CD8-positive, alpha-beta memory T cell (primary cell): ENCODE data around the gene RINL. TPM values are rescaled to one million over a fixed set of nuclear protein-coding genes. Genes with fewer than 3 reads are reported as not detected.
A peak's percentile ranks its signal among the peaks of the same experiment; 100 is the strongest.

ENCODE experiments used
- CTCF ChIA-PET: fragments of 350-600 bp; sonication (Branson Sonifier 250); formaldehyde crosslinking; loops from one replicate; lab custom pipeline; 2021; ENCODE audit warnings: antibody characterized with exemption; lab: Charles Lee
- POLR2A ChIA-PET: fragments of 350-600 bp; sonication (Branson Sonifier 250); formaldehyde crosslinking; loops from one replicate; lab custom pipeline; 2021; ENCODE audit warnings: antibody characterized with exemption; lab: Charles Lee
- DNase-seq, 5 donors: peaks; one replicate each; pipeline versions ENCODE4 v3.0.0 to v3.0.0-alpha.2; 2020 to 2022; ENCODE audit warnings: mixed read lengths in 1 of 5
- H3K27ac ChIP-seq: one replicate; pipeline ENCODE4 v1.7.0; 2013; ENCODE audit warnings: low read depth, mild to moderate bottlenecking, low read length, moderate library complexity
- H3K27me3 ChIP-seq: 2 replicates; pipeline ENCODE4 v1.7.0; 2013; ENCODE audit warnings: low read length, mild to moderate bottlenecking; ENCODE audit not compliant: insufficient read depth, poor library complexity, severe bottlenecking
- H3K36me3 ChIP-seq: 2 replicates; pipeline ENCODE4 v1.7.0; 2013; ENCODE audit warnings: mild to moderate bottlenecking, low read length, moderate library complexity; ENCODE audit not compliant: insufficient read depth
- H3K4me1 ChIP-seq: 2 replicates; pipeline ENCODE4 v1.7.0; 2013; ENCODE audit warnings: mild to moderate bottlenecking, low read length, moderate library complexity; ENCODE audit not compliant: insufficient read depth
- H3K4me3 ChIP-seq: 2 replicates; pipeline ENCODE4 v1.7.0; 2013; ENCODE audit warnings: mild to moderate bottlenecking, low read length
- H3K9me3 ChIP-seq: 2 replicates; pipeline ENCODE4 v1.7.0; 2013; ENCODE audit warnings: mild to moderate bottlenecking, low read length
- H3K27ac Mint-ChIP-seq, 8 donors: one replicate each; pipeline ENCODE4 v1.8.0; 2020 to 2021; ENCODE audit warnings: mixed read lengths in 8 of 8, mild to moderate bottlenecking in 6 of 8, inconsistent platforms in 3 of 8, moderate library complexity in 3 of 8
- H3K27me3 Mint-ChIP-seq, 2 donors: one replicate each; pipeline ENCODE4 v1.8.0; 2020 to 2021; ENCODE audit warnings: mixed read lengths in 2 of 2, mild to moderate bottlenecking in 1 of 2, moderate library complexity in 1 of 2
- H3K36me3 Mint-ChIP-seq, 3 donors: one replicate each; pipeline ENCODE4 v1.8.0; 2020 to 2021; ENCODE audit warnings: mixed read lengths in 3 of 3, inconsistent platforms in 1 of 3, mild to moderate bottlenecking in 1 of 3
- H3K4me1 Mint-ChIP-seq, 3 donors: one replicate each; pipeline ENCODE4 v1.8.0; 2020 to 2021; ENCODE audit warnings: mixed read lengths in 3 of 3, inconsistent platforms in 1 of 3, mild to moderate bottlenecking in 1 of 3
- H3K4me3 Mint-ChIP-seq, 7 donors: one replicate each; pipeline ENCODE4 v1.8.0; 2020 to 2021; ENCODE audit warnings: mixed read lengths in 7 of 7, mild to moderate bottlenecking in 6 of 7, moderate library complexity in 4 of 7, inconsistent platforms in 2 of 7
- H3K9me3 Mint-ChIP-seq, 5 donors: one replicate each; pipeline ENCODE4 v1.8.0; 2020 to 2022; ENCODE audit warnings: mixed read lengths in 5 of 5, mild to moderate bottlenecking in 3 of 5, moderate library complexity in 2 of 5, inconsistent platforms in 1 of 5
- polyA plus RNA-seq: library from polyadenylated mRNA; unstranded; fragments of 300-500 nt; fragmentation: Illumina TruSeq; gene quantifications from one replicate; pipeline ENCODE4 v1.2.3, GENCODE V29; 2021
- total RNA-seq, 2 experiments: library from RNA; stranded (reverse); gene quantifications; one replicate each; pipeline ENCODE4 v1.2.3, GENCODE V29; 2021

Gene RINL
- total and polyA plus RNA-seq, 3 experiments from 2014 or later, result 42.6 to 85.4 (median 82.3) TPM

DNA sequence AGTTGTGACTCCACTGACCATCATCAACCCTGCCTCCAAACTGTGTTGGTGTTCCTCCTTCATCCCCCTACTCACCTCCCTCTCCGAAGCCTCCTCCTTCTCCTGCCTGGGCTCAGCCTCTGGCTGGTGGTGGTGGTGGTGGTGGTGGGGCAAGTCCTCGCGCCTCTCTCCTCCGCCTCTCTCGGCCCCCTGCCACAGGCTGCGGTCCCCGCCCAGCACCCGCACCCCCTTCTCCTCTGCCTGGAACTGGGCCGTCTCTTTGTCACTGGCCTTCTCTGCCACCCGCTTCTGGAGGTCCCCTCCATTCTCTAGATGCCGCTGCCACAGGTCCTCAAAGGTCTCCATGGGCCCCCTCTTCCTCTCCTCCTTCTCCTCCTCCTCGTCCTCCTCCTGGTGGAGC lies 32.4 kb upstream of the RINL start:
- H3K36me3 Mint-ChIP-seq, result peaks cover 4 to 33% (median 5%) of the 10 kb centered on the region in 3 donors
- H3K9me3 Mint-ChIP-seq, result no peaks in the 10 kb centered on the region
- ChIA-PET CTCF (no interaction called here), POLR2A (no interaction called here)
- H3K9me3 ChIP-seq, result no peaks in the 10 kb centered on the region
- no peak overlapping the region for H3K4me3 ChIP-seq
- no peaks in the 10 kb centered on the region for H3K27me3 ChIP-seq
- no peak overlapping the region for H3K27ac Mint-ChIP-seq
- no peak overlapping the region for H3K4me3 Mint-ChIP-seq
- peaks cover 3% of the 10 kb centered on the region for H3K36me3 ChIP-seq
- no peak overlapping the region for H3K27ac ChIP-seq
- DNase-seq, result no peak
- H3K4me1 ChIP-seq, result no peaks in the 10 kb centered on the region
- H3K4me1 Mint-ChIP-seq, result peaks cover 7 to 8% (median 8%) of the 10 kb centered on the region in 3 donors
- peaks cover 0 to 2% of the 10 kb centered on the region in 2 donors for H3K27me3 Mint-ChIP-seq

- POLR2A ChIA-PET, result no interaction called here
- peaks cover 0 to 2% of the 10 kb centered on the region in 2 donors for H3K27me3 Mint-ChIP-seq
- H3K4me1 Mint-ChIP-seq, result peaks cover 13 to 16% (median 15%) of the 10 kb centered on the region in 3 donors
- CTCF ChIA-PET, result no interaction called here
- H3K4me1 ChIP-seq, result no peaks in the 10 kb centered on the region
- peaks cover 3% of the 10 kb centered on the region for H3K36me3 ChIP-seq
- no peaks in the 10 kb centered on the region for H3K9me3 Mint-ChIP-seq
- H3K36me3 Mint-ChIP-seq, result peaks cover 10 to 41% (median 11%) of the 10 kb centered on the region in 3 donors
- peak overlapping the region in 4 of 8 donors; percentile 47 to 89 (median 64) for H3K27ac Mint-ChIP-seq
- DNase-seq, result peak in 1 of 5 donors; percentile 27
- H3K27me3 ChIP-seq, result no peaks in the 10 kb centered on the region
- no peak overlapping the region for H3K4me3 ChIP-seq
- H3K27ac ChIP-seq, result no peak overlapping the region
- no peaks in the 10 kb centered on the region for H3K9me3 ChIP-seq
- no peak overlapping the region for H3K4me3 Mint-ChIP-seq
Observed at GRCh38 chr19:38908911-38909310, 30.8 kb upstream of the RINL start.

DNA sequence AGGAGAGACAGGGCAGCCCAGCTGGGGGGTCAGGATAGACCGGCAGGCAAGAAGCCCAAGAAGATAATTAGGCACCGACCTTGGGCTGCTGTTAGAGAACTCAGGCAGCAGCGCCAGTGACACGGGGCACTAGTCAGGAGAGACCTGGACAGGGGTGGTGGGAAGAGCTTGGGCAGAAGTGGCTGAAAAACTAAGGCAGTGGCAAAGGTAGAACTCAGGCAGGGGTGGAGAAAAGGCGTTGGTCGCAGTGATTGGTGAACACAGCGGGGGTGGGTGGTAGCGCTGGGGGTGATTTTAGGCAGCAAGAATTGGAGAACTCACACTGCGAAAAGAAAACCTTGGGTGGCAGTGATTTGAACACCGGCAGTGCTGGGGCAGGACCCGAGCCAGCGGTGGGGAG lies 29.6 kb upstream of the RINL start:
- Histone ChIP-seq H3K9me3 (no peaks in the 10 kb centered on the region), H3K4me1 (no peaks in the 10 kb centered on the region), H3K4me3 (no peak overlapping the region), H3K27me3 (no peaks in the 10 kb centered on the region), H3K27ac (no peak overlapping the region), H3K36me3 (peaks cover 3% of the 10 kb centered on the region)
- Mint-ChIP-seq H3K4me3 (no peak overlapping the region), H3K4me1 (peaks cover 16 to 25% (median 20%) of the 10 kb centered on the region in 3 donors), H3K36me3 (peaks cover 11 to 46% (median 13%) of the 10 kb centered on the region in 3 donors), H3K9me3 (no peaks in the 10 kb centered on the region), H3K27me3 (no peaks in the 10 kb centered on the region), H3K27ac (peak overlapping the region in 3 of 8 donors; percentile 42 to 86 (median 74))
- ChIA-PET CTCF (no interaction called here), POLR2A (no interaction called here)
- no peak for DNase-seq

DNA sequence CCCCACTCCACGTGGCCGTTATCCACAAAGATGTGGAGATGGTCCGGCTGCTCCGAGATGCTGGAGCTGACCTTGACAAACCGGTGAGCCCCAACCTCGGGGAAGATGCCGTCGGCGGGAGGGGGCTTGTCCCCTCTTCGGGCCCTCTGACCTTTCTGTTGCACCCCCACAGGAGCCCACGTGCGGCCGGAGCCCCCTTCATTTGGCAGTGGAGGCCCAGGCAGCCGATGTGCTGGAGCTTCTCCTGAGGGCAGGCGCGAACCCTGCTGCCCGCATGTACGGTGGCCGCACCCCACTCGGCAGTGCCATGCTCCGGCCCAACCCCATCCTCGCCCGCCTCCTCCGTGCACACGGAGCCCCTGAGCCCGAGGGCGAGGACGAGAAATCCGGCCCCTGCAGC lies 29.2 kb upstream of the RINL start:
- peaks cover 11 to 46% (median 13%) of the 10 kb centered on the region in 3 donors for H3K36me3 Mint-ChIP-seq

GRCh38 chr19:38905620-38906019 lies 27.5 kb upstream of the RINL start:
- Mint-ChIP-seq H3K36me3 (peaks cover 11 to 46% (median 13%) of the 10 kb centered on the region in 3 donors), H3K4me3 (no peak overlapping the region)
- CTCF ChIA-PET, result interaction anchor here (1.0 kb wide), 1 partner anchor 25 kb away, joined by 3 read pairs; the partner anchor contains the start of genes MRPS12 and SARS2

More for the DNA sequence above, 29.2 kb upstream of the RINL start:
- Histone ChIP-seq H3K27me3 (no peaks in the 10 kb centered on the region), H3K27ac (no peak overlapping the region), H3K4me3 (no peak overlapping the region), H3K9me3 (no peaks in the 10 kb centered on the region), H3K4me1 (no peaks in the 10 kb centered on the region), H3K36me3 (peaks cover 3% of the 10 kb centered on the region)
- H3K4me1 Mint-ChIP-seq, result peaks cover 16 to 25% (median 20%) of the 10 kb centered on the region in 3 donors
- H3K9me3 Mint-ChIP-seq, result no peaks in the 10 kb centered on the region
- ChIA-PET POLR2A (no interaction called here), CTCF (no interaction called here)
- peak overlapping the region in 1 of 8 donors; percentile 74 for H3K27ac Mint-ChIP-seq
- no peak for DNase-seq
- no peaks in the 10 kb centered on the region for H3K27me3 Mint-ChIP-seq
- no peak overlapping the region for H3K4me3 Mint-ChIP-seq

DNA sequence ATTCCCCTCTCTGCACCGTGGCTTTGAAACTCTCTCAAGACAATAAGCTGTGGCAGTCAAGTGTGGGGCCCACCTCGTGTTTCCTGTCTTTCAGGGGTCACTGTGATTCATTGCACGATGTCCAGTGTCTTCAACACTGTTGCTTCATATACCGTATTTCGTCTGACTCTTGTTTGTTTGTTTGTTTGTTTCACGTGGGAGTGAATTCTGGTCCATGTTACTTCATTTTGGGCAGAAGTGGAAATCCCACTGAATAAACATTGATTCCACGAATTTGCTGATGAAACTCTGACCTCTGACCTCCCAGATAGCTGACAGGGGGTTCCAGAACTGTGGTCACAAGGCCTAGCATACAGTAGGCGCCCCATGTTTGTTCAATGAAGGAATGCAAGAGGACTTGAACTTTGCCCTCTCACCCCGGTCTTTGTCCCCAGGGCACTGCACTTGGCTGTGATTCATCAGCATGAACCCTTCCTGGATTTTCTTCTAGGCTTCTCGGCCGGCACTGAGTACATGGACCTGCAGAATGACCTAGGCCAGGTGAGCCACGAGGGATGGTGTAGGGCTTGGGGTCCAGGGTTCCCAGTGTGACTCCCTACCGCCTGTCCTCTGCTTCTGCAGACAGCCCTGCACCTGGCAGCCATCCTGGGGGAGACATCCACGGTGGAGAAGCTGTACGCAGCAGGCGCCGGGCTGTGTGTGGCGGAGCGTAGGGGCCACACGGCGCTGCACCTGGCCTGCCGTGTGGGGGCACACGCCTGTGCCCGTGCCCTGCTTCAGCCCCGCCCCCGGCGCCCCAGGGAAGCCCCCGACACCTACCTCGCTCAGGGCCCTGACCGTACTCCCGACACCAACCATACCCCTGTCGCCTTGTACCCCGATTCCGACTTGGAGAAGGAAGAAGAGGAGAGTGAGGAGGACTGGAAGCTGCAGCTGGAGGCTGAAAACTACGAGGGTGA lies 26.8 kb upstream of the RINL start:
- Mint-ChIP-seq H3K4me1 (peaks cover 32 to 44% (median 42%) of the 10 kb centered on the region in 3 donors), H3K9me3 (peaks cover 0 to 2% (median 0%) of the 10 kb centered on the region in 5 donors), H3K27ac (peak overlapping the region in 1 of 8 donors; percentile 50), H3K4me3 (peak overlapping the region in 2 of 7 donors; percentile 15 to 25), H3K27me3 (no peaks in the 10 kb centered on the region), H3K36me3 (peaks cover 11 to 50% (median 13%) of the 10 kb centered on the region in 3 donors)
- Histone ChIP-seq H3K27ac (no peak overlapping the region), H3K4me1 (peaks cover 9% of the 10 kb centered on the region), H3K4me3 (no peak overlapping the region), H3K36me3 (peaks cover 3% of the 10 kb centered on the region), H3K27me3 (no peaks in the 10 kb centered on the region), H3K9me3 (no peaks in the 10 kb centered on the region)
- DNase-seq, result no peak
- POLR2A ChIA-PET, result no interaction called here
- CTCF ChIA-PET, result interaction anchor here (1.0 kb wide), 1 partner anchor 26 kb away, joined by 3 read pairs; the partner anchor contains the start of genes MRPS12 and SARS2

More at GRCh38 chr19:38905620-38906019, 27.5 kb upstream of the RINL start:
- Histone ChIP-seq H3K27ac (no peak overlapping the region), H3K27me3 (no peaks in the 10 kb centered on the region), H3K4me1 (peaks cover 4% of the 10 kb centered on the region), H3K36me3 (peaks cover 3% of the 10 kb centered on the region), H3K9me3 (no peaks in the 10 kb centered on the region), H3K4me3 (no peak overlapping the region)
- H3K27me3 Mint-ChIP-seq, result no peaks in the 10 kb centered on the region
- peaks cover 0 to 2% (median 0%) of the 10 kb centered on the region in 5 donors for H3K9me3 Mint-ChIP-seq
- POLR2A ChIA-PET, result no interaction called here
- H3K4me1 Mint-ChIP-seq, result peaks cover 26 to 39% (median 34%) of the 10 kb centered on the region in 3 donors
- H3K27ac Mint-ChIP-seq, result peak overlapping the region in 1 of 8 donors; percentile 50
- no peak for DNase-seq

DNA sequence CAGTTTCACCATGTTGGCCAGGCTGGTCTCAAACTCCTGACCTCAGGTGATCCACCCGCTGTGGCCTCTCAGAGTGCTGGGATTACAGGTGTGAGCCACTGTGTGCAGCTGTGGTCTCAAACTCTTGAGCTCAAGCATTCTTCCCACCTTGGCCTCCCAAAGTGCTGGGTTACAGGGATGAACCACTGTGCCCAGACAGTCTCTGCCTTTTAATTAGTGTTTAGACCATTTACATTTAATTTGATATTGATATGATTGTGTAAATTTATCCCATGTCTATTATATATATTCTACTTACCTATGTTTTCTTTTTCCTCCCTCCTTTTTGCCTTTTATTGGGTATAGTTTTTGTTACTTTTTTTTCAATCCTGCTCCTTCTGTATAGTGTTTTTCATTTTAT lies 23.6 kb upstream of the RINL start:
- H3K4me3 ChIP-seq, result no peak overlapping the region
- DNase-seq, result no peak
- H3K27me3 ChIP-seq, result no peaks in the 10 kb centered on the region
- ChIA-PET CTCF (interaction anchor here (1.3 to 2.2 kb wide), 3 partner anchors 29 to 499 kb away, joined by 4 to 9 read pairs (median 6); partner anchors contain the start of genes FAM98C, MRPS12 and SARS2), POLR2A (no interaction called here)
- no peak overlapping the region for H3K27ac ChIP-seq
- H3K4me3 Mint-ChIP-seq, result peak overlapping the region; percentile 14 to 96 (median 82)
- peaks cover 3% of the 10 kb centered on the region for H3K36me3 ChIP-seq
- H3K4me1 Mint-ChIP-seq, result peaks cover 47 to 65% (median 63%) of the 10 kb centered on the region in 3 donors
- H3K36me3 Mint-ChIP-seq, result peaks cover 8 to 39% (median 11%) of the 10 kb centered on the region in 3 donors
- peaks cover 0 to 2% of the 10 kb centered on the region in 2 donors for H3K27me3 Mint-ChIP-seq
- peaks cover 0 to 2% (median 0%) of the 10 kb centered on the region in 5 donors for H3K9me3 Mint-ChIP-seq
- peaks cover 24% of the 10 kb centered on the region for H3K4me1 ChIP-seq
- no peaks in the 10 kb centered on the region for H3K9me3 ChIP-seq
- peak overlapping the region in 6 of 8 donors; percentile 35 to 92 (median 64) for H3K27ac Mint-ChIP-seq
